ENCODE measurements around the gene ENOSF1. TPM values are rescaled to one million over a fixed set of nuclear protein-coding genes. Genes with fewer than 3 reads are reported as not detected.

The ENOSF1 gene
- total and polyA plus RNA-seq, 2 of the 13 experiments (the other 11 are each of a cell fraction or from before 2014, with no cell fraction given), result 37.6 to 40.1 TPM

GRCh38 chr18:658001-658946 lies 54.2 kb downstream of the ENOSF1 start (continued):
- TF ChIP-seq ZNF839 (CRISPR knock-in tag; IDR thresholded peaks at IDR 0.05; ENCODE audit: borderline replicate concordance) (no peak), ZNF331 (CRISPR knock-in tag; IDR thresholded peaks at IDR 0.05) (peak; percentile 54), ZNF740 (CRISPR knock-in tag; IDR thresholded peaks at IDR 0.05) (no peak), ZNF12 (CRISPR knock-in tag; IDR thresholded peaks at IDR 0.05) (no peak), PAX8 (CRISPR knock-in tag; IDR thresholded peaks at IDR 0.05; ENCODE audit: borderline replicate concordance) (no peak), ZNF143 (CRISPR knock-in tag; IDR thresholded peaks at IDR 0.05) (0 out of 2 replicates have a peak, but pooled peaks have one; percentile 18), KLF12 (CRISPR knock-in tag; IDR thresholded peaks at IDR 0.05; ENCODE audit: borderline replicate concordance) (no peak), FOXC1 (CRISPR knock-in tag; IDR thresholded peaks at IDR 0.05; ENCODE audit: borderline replicate concordance) (peak; percentile 32), CBX1 (IDR thresholded peaks at IDR 0.05; ENCODE audit: low read depth) (no peak), PCBP2 (optimal IDR thresholded peaks at IDR 0.05; ENCODE audit: low read depth, low read length, poor library complexity, severe bottlenecking) (no peak), JUN (CRISPR knock-in tag; IDR thresholded peaks at IDR 0.05) (no peak), FOSL1 (CRISPR knock-in tag; IDR thresholded peaks at IDR 0.05; ENCODE audit: borderline replicate concordance) (no peak), ZNF121 (CRISPR knock-in tag; IDR thresholded peaks at IDR 0.05) (no peak), ZNF674 (CRISPR knock-in tag; IDR thresholded peaks at IDR 0.05; ENCODE audit: low read depth) (no peak), ZNF615 (CRISPR knock-in tag; IDR thresholded peaks at IDR 0.05; ENCODE audit: borderline replicate concordance) (peak; percentile 79; the same call in 1 of the 2 replicates), RBM39 (IDR thresholded peaks at IDR 0.05; ENCODE audit: low read depth, low read length, poor library complexity, severe bottlenecking) (peak; percentile 48), THAP9 (CRISPR knock-in tag; IDR thresholded peaks at IDR 0.05; ENCODE audit: borderline replicate concordance) (no peak; the same call in 1 of the 2 replicates), SSRP1 (CRISPR knock-in tag; IDR thresholded peaks at IDR 0.05) (no peak), ZNF772 (CRISPR knock-in tag; IDR thresholded peaks at IDR 0.05) (peak; percentile 79; the same call in 1 of the 2 replicates), KLF9 (CRISPR knock-in tag; IDR thresholded peaks at IDR 0.05; ENCODE audit: low read depth) (no peak; the same call in 1 of the 2 replicates), KLF13 (CRISPR knock-in tag; IDR thresholded peaks at IDR 0.05) (no peak; the same call in 1 of the 2 replicates), ZNF432 (CRISPR knock-in tag; IDR thresholded peaks at IDR 0.05; ENCODE audit: borderline replicate concordance) (no peak)
- TF ChIP-seq, protein P1, sequence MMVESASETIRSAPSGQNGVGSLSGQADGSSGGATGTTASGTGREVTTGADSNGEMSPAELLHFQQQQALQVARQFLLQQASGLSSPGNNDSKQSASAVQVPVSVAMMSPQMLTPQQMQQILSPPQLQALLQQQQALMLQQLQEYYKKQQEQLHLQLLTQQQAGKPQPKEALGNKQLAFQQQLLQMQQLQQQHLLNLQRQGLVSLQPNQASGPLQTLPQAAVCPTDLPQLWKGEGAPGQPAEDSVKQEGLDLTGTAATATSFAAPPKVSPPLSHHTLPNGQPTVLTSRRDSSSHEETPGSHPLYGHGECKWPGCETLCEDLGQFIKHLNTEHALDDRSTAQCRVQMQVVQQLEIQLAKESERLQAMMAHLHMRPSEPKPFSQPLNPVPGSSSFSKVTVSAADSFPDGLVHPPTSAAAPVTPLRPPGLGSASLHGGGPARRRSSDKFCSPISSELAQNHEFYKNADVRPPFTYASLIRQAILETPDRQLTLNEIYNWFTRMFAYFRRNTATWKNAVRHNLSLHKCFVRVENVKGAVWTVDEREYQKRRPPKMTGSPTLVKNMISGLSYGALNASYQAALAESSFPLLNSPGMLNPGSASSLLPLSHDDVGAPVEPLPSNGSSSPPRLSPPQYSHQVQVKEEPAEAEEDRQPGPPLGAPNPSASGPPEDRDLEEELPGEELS (CRISPR knock-in tag; IDR thresholded peaks at IDR 0.05), result peak; percentile 49; the same call in 1 of the 2 replicates

All from HepG2 (cell line).